Gastroesophageal sphincter (tissue), 3 donors: Measurements from ENCODE around the gene ZDHHC4.
"Not testable (repeated sequence)": the region's sequence is repeated elsewhere in the genome, so short reads cannot be mapped to it uniquely, and the experiment has no call there.

Experiments used
- POLR2A ChIP-seq, 2 donors: fragments of 450-650 bp; IDR thresholded peaks; one replicate each; pipeline ENCODE4 v1.6.1; 2017; ENCODE audit warnings: antibody characterized with exemption in 2 of 2, mild to moderate bottlenecking in 2 of 2, moderate library complexity in 1 of 2
- POLR2AphosphoS5 ChIP-seq: sonication (generic); formaldehyde crosslinking; IDR thresholded peaks from one replicate; pipeline ENCODE4 v1.6.1; 2017; ENCODE audit warnings: antibody characterized with exemption
- TF ChIP-seq, protein P1 (sequence below), 4 experiments: fragments of 200-600 bp in 2 of 4; fragments of 450-650 bp in 2 of 4; sonication (generic) in 1 of 4; IDR thresholded peaks; one replicate each; pipeline ENCODE4 v1.5.1; 2017 to 2019; ENCODE audit warnings: antibody characterized with exemption in 4 of 4, mild to moderate bottlenecking in 2 of 4, moderate library complexity in 2 of 4

- TF ChIP-seq, protein P1, sequence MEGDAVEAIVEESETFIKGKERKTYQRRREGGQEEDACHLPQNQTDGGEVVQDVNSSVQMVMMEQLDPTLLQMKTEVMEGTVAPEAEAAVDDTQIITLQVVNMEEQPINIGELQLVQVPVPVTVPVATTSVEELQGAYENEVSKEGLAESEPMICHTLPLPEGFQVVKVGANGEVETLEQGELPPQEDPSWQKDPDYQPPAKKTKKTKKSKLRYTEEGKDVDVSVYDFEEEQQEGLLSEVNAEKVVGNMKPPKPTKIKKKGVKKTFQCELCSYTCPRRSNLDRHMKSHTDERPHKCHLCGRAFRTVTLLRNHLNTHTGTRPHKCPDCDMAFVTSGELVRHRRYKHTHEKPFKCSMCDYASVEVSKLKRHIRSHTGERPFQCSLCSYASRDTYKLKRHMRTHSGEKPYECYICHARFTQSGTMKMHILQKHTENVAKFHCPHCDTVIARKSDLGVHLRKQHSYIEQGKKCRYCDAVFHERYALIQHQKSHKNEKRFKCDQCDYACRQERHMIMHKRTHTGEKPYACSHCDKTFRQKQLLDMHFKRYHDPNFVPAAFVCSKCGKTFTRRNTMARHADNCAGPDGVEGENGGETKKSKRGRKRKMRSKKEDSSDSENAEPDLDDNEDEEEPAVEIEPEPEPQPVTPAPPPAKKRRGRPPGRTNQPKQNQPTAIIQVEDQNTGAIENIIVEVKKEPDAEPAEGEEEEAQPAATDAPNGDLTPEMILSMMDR (IDR thresholded peaks at IDR 0.05), result not testable (repeated sequence)
- not testable (repeated sequence) for TF ChIP-seq POLR2A (IDR thresholded peaks at IDR 0.05); POLR2AphosphoS5
Measured at GRCh38 chr7:6576867-6577368, 336 bp upstream of the ZDHHC4 start.
